Measurements from ENCODE around the gene TMEM87A. TPM values are rescaled to one million over a fixed set of nuclear protein-coding genes. Genes with fewer than 3 reads are reported as not detected.

The TMEM87A gene
- total RNA-seq, 1 experiment from 2014 or later, result 55.8 TPM

DNA sequence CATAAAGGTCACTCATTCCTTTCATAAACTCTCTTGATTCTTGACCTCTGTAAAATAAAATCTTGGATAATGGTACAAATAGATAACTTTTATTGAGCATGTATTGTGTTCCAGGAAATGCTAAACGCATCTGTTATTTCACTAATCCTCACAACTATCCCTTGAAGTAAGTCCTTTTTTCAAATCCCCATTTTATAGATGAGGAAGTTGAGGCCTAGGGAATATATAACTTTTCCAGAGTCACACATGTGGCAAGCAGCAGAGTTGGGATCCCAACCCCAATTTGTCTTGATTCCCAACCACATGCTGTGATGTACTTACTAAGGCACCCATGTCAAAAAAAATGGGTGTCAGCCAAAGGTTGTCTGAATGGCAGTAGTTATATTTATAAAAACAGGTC is 71.4 kb downstream of the TMEM87A start:
- ChIA-PET POLR2A (ENCODE audit: unreplicated experiment) (no interaction called here), CTCF (no interaction called here)
- Histone ChIP-seq H4K20me1 (ENCODE audit: low read length) (no peaks in the 10 kb centered on the region), H3K4me1 (ENCODE audit: insufficient read depth, low read length) (peaks cover 13% of the 10 kb centered on the region), H3K4me2 (ENCODE audit: low read length) (no peak overlapping the region), H3K27ac (ENCODE audit: low read length) (no peak overlapping the region), H2AFZ (ENCODE audit: low read length) (no peak overlapping the region), H3K36me3 (ENCODE audit: low read depth, low read length) (peaks cover 10% of the 10 kb centered on the region), H3K9ac (ENCODE audit: low read length) (no peak overlapping the region), H3K27me3 (ENCODE audit: low read length) (no peaks in the 10 kb centered on the region), H3F3A (ENCODE audit: low read length, unreplicated experiment) (no peaks in the 10 kb centered on the region), H3K9me2 (replicated peaks; ENCODE audit: low read length) (no peaks in the 10 kb centered on the region), H3K4me3 (ENCODE audit: low read length) (no peak overlapping the region), H3K9me3 (ENCODE audit: low read length) (no peaks in the 10 kb centered on the region), H3K79me2 (ENCODE audit: low read length) (peaks cover 34% of the 10 kb centered on the region)
- DNase-seq (no peak), ATAC-seq (no peak)
- TF ChIP-seq EZH2phosphoT487 (IDR thresholded peaks at IDR 0.05; ENCODE audit: borderline replicate concordance, low read length) (no peak), EZH2 (IDR thresholded peaks at IDR 0.05; ENCODE audit: low read length, unreplicated experiment) (no peak)
- TF ChIP-seq, protein P1, sequence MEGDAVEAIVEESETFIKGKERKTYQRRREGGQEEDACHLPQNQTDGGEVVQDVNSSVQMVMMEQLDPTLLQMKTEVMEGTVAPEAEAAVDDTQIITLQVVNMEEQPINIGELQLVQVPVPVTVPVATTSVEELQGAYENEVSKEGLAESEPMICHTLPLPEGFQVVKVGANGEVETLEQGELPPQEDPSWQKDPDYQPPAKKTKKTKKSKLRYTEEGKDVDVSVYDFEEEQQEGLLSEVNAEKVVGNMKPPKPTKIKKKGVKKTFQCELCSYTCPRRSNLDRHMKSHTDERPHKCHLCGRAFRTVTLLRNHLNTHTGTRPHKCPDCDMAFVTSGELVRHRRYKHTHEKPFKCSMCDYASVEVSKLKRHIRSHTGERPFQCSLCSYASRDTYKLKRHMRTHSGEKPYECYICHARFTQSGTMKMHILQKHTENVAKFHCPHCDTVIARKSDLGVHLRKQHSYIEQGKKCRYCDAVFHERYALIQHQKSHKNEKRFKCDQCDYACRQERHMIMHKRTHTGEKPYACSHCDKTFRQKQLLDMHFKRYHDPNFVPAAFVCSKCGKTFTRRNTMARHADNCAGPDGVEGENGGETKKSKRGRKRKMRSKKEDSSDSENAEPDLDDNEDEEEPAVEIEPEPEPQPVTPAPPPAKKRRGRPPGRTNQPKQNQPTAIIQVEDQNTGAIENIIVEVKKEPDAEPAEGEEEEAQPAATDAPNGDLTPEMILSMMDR (conservative IDR thresholded peaks at IDR 0.05; ENCODE audit: low read depth, low read length), result no peak
- no TSS peak for BruUV-seq (replicated peaks)
- intact Hi-C loops (cut with micrococcal nuclease), result loop anchor here (10.0 kb wide), 1 partner anchor 273 kb away; no protein-coding TSS in a partner anchor

DNA sequence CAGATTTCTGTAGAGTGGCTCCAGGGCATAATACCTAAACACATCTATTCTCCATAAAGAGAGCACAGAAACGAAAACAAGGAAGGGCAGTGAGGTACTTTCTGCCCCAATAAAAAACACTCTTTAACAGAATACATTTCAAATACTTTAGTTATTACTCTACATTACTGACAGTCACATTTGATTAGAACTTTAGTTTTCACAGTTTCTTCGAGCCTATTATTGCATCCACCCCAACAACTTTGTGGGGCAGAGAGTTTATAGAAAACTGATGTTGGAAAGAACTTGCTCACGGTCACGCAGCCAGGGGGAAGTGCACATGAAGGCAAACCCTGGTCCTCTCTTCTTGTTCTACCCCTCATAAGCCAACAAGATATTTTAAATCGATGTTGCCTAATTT is 74.1 kb downstream of the TMEM87A start:
- intact Hi-C loops (cut with micrococcal nuclease), result no loop called here
- ATAC-seq, result no peak
- Histone ChIP-seq H2AFZ (ENCODE audit: low read length) (no peak overlapping the region), H4K20me1 (ENCODE audit: low read length) (no peaks in the 10 kb centered on the region), H3K4me2 (ENCODE audit: low read length) (no peak overlapping the region), H3K36me3 (ENCODE audit: low read depth, low read length) (peaks cover 10% of the 10 kb centered on the region), H3K79me2 (ENCODE audit: low read length) (peaks cover 21% of the 10 kb centered on the region), H3K27ac (ENCODE audit: low read length) (no peak overlapping the region), H3K4me3 (ENCODE audit: low read length) (no peak overlapping the region), H3K9me3 (ENCODE audit: low read length) (no peaks in the 10 kb centered on the region), H3K9ac (ENCODE audit: low read length) (no peak overlapping the region), H3F3A (ENCODE audit: low read length, unreplicated experiment) (no peaks in the 10 kb centered on the region), H3K4me1 (ENCODE audit: insufficient read depth, low read length) (peaks cover 14% of the 10 kb centered on the region), H3K27me3 (ENCODE audit: low read length) (no peaks in the 10 kb centered on the region), H3K9me2 (replicated peaks; ENCODE audit: low read length) (no peaks in the 10 kb centered on the region)
- DNase-seq, result no peak
- TF ChIP-seq EZH2 (IDR thresholded peaks at IDR 0.05; ENCODE audit: low read length, unreplicated experiment) (no peak), EZH2phosphoT487 (IDR thresholded peaks at IDR 0.05; ENCODE audit: borderline replicate concordance, low read length) (no peak)
- TF ChIP-seq, protein P1 (conservative IDR thresholded peaks at IDR 0.05; ENCODE audit: low read depth, low read length), result no peak
- CTCF ChIA-PET, result no interaction called here
- POLR2A ChIA-PET (ENCODE audit: unreplicated experiment), result no interaction called here
- BruUV-seq (replicated peaks), result no TSS peak

DNA sequence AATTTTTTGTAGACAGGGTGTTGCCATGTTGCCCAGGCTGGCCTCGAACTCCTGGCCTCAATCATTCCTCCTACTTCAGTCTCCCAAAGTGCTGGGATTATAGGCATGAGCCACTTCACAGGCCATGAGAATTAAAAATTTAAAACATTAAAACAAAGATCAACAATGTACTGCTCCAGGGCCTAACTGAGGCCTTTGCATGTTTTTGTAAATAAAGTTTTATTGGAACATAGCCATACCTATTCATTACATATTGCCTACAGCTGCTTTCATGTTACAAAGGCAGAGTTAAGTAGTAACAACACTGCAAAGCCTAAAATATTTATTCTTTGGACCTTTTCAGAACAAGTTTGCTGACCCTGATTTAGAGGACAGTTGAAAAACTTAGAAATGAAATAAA is 74.7 kb downstream of the TMEM87A start:
- Histone ChIP-seq H3K36me3 (ENCODE audit: low read depth, low read length) (peaks cover 10% of the 10 kb centered on the region), H3F3A (ENCODE audit: low read length, unreplicated experiment) (no peaks in the 10 kb centered on the region), H3K9ac (ENCODE audit: low read length) (no peak overlapping the region), H4K20me1 (ENCODE audit: low read length) (no peaks in the 10 kb centered on the region), H3K4me1 (ENCODE audit: insufficient read depth, low read length) (peaks cover 8% of the 10 kb centered on the region), H3K9me2 (replicated peaks; ENCODE audit: low read length) (no peaks in the 10 kb centered on the region), H3K27ac (ENCODE audit: low read length) (no peak overlapping the region), H2AFZ (ENCODE audit: low read length) (no peak overlapping the region), H3K27me3 (ENCODE audit: low read length) (no peaks in the 10 kb centered on the region), H3K4me2 (ENCODE audit: low read length) (no peak overlapping the region), H3K9me3 (ENCODE audit: low read length) (no peaks in the 10 kb centered on the region), H3K4me3 (ENCODE audit: low read length) (no peak overlapping the region), H3K79me2 (ENCODE audit: low read length) (peaks cover 21% of the 10 kb centered on the region)
- no peak for ATAC-seq
- POLR2A ChIA-PET (ENCODE audit: unreplicated experiment), result no interaction called here
- no peak for DNase-seq
- TF ChIP-seq, protein P1 (conservative IDR thresholded peaks at IDR 0.05; ENCODE audit: low read depth, low read length), result no peak
- TF ChIP-seq EZH2 (IDR thresholded peaks at IDR 0.05; ENCODE audit: low read length, unreplicated experiment), result no peak
- no peak for TF ChIP-seq EZH2phosphoT487 (IDR thresholded peaks at IDR 0.05; ENCODE audit: borderline replicate concordance, low read length)
- CTCF ChIA-PET, result no interaction called here
- intact Hi-C loops (cut with micrococcal nuclease), result no loop called here
- BruUV-seq (replicated peaks), result no TSS peak
